SK-N-SH treated with all-trans-retinoic acid at 6 μM for 48 hours (cell line): Measurements from ENCODE around the gene BICDL1.

Experiments
- ARNTL ChIP-seq: fragments of 450-650 bp; formaldehyde crosslinking; IDR thresholded peaks from 2 replicates; pipeline ENCODE4 v1.5.0; 2020; ENCODE audit warnings: low read depth, mild to moderate bottlenecking, moderate library complexity, borderline replicate concordance
- ISL1 ChIP-seq: fragments of 250-450 bp; sonication (Bioruptor Pico); IDR thresholded peaks from 2 replicates; pipeline ENCODE4 v2.1.2; 2022; ENCODE audit warnings: mild to moderate bottlenecking, moderate library complexity
- OSR1 ChIP-seq: fragments of 250-450 bp; sonication (Bioruptor Pico); IDR thresholded peaks from 2 replicates; pipeline ENCODE4 v1.8.0; 2022; ENCODE audit warnings: moderate library complexity, mild to moderate bottlenecking, inconsistent platforms
- PPARA ChIP-seq: fragments of 250-450 bp; sonication (Bioruptor Pico); IDR thresholded peaks from 2 replicates; pipeline ENCODE4 v1.5.0; 2020; ENCODE audit warnings: mild to moderate bottlenecking, borderline replicate concordance
- RARB ChIP-seq: fragments of 250-450 bp; sonication (Bioruptor Pico); IDR thresholded peaks from 2 replicates; pipeline ENCODE4 v1.8.0; 2021; ENCODE audit warnings: mild to moderate bottlenecking, moderate library complexity
- ZC3H10 ChIP-seq: fragments of 250-450 bp; sonication (Bioruptor Pico); IDR thresholded peaks from 2 replicates; pipeline ENCODE4 v1.5.1; 2021; ENCODE audit warnings: mild to moderate bottlenecking, moderate library complexity
- ZFP3 ChIP-seq: fragments of 250-450 bp; sonication (Bioruptor Pico); IDR thresholded peaks from 2 replicates; pipeline ENCODE4 v1.5.0; 2020; ENCODE audit warnings: mild to moderate bottlenecking, moderate library complexity
- ZFP30 ChIP-seq: fragments of 450-650 bp; formaldehyde crosslinking; IDR thresholded peaks from 2 replicates; pipeline ENCODE4 v1.5.0; 2022; ENCODE audit warnings: mild to moderate bottlenecking, moderate library complexity
- ZNF8 ChIP-seq: fragments of 450-650 bp; formaldehyde crosslinking; IDR thresholded peaks from 2 replicates; pipeline ENCODE4 v1.5.0; 2020; ENCODE audit warnings: mild to moderate bottlenecking, moderate library complexity
- TF ChIP-seq, protein P1 (sequence below): fragments of 250-450 bp; sonication (Bioruptor Pico); IDR thresholded peaks from 2 replicates; pipeline ENCODE4 v1.5.1; 2021; ENCODE audit warnings: mild to moderate bottlenecking, moderate library complexity
- TF ChIP-seq, protein P2 (sequence below): fragments of 250-450 bp; sonication (Bioruptor Pico); IDR thresholded peaks from 2 replicates; pipeline ENCODE4 v1.8.0; 2020; ENCODE audit warnings: mild to moderate bottlenecking, moderate library complexity, borderline replicate concordance

DNA sequence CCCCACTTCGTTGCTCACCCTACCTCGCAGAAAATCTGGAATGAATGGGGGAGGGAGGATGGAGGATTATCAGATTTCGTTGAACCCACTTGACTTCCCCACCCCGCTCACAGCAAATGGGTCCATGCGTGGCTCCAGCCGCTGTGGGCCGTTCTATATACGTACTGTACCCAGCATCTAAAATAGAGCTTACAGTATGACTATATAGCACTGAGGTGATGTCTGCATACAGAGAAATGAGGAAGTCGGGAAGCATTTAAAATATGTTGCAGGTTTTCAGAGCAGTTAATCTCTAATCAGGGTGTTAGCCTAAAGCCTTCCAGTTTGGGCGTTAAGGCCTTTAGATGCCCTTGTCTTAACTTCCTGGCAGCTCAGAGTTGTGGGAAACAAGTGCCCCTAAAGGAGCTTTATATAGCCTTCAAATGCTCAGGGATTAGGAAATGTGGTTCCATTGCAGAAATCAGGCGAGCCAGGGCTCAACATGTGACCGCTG lies 1.4 kb downstream of the BICDL1 start:
- TF ChIP-seq ZFP3 (CRISPR knock-in tag), result no peak
- TF ChIP-seq, protein P1, sequence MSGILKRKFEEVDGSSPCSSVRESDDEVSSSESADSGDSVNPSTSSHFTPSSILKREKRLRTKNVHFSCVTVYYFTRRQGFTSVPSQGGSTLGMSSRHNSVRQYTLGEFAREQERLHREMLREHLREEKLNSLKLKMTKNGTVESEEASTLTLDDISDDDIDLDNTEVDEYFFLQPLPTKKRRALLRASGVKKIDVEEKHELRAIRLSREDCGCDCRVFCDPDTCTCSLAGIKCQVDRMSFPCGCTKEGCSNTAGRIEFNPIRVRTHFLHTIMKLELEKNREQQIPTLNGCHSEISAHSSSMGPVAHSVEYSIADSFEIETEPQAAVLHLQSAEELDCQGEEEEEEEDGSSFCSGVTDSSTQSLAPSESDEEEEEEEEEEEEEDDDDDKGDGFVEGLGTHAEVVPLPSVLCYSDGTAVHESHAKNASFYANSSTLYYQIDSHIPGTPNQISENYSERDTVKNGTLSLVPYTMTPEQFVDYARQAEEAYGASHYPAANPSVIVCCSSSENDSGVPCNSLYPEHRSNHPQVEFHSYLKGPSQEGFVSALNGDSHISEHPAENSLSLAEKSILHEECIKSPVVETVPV, result no peak
- no peak for TF ChIP-seq OSR1
- TF ChIP-seq ISL1 (CRISPR knock-in tag), result no peak
- TF ChIP-seq, protein P2, sequence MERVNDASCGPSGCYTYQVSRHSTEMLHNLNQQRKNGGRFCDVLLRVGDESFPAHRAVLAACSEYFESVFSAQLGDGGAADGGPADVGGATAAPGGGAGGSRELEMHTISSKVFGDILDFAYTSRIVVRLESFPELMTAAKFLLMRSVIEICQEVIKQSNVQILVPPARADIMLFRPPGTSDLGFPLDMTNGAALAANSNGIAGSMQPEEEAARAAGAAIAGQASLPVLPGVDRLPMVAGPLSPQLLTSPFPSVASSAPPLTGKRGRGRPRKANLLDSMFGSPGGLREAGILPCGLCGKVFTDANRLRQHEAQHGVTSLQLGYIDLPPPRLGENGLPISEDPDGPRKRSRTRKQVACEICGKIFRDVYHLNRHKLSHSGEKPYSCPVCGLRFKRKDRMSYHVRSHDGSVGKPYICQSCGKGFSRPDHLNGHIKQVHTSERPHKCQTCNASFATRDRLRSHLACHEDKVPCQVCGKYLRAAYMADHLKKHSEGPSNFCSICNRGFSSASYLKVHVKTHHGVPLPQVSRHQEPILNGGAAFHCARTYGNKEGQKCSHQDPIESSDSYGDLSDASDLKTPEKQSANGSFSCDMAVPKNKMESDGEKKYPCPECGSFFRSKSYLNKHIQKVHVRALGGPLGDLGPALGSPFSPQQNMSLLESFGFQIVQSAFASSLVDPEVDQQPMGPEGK (CRISPR knock-in tag), result no peak
- no peak for TF ChIP-seq PPARA (CRISPR knock-in tag)
- TF ChIP-seq ZFP30 (CRISPR knock-in tag), result no peak
- TF ChIP-seq RARB (CRISPR knock-in tag), result no peak
- TF ChIP-seq ARNTL (CRISPR knock-in tag), result no peak
- TF ChIP-seq ZC3H10 (CRISPR knock-in tag), result no peak
- TF ChIP-seq ZNF8, result no peak
